ENCODE measurements around the gene DUSP5.

- TF ChIP-seq CTCF (IDR thresholded peaks at IDR 0.05) = no peak
- TF ChIP-seq POLR2AphosphoS5 (IDR thresholded peaks at IDR 0.05) = no peak
Measured at GRCh38 chr10:110510086-110510485, 12.4 kb downstream of the DUSP5 start.

Measured in suprapubic skin (tissue), 3 donors.